ENCODE results near the gene MC5R.

GRCh38 chr18:13826209-13826608 is 2.3 kb downstream of the MC5R start:
- TF ChIP-seq PAX5 (IDR thresholded peaks at IDR 0.05; ENCODE audit: borderline replicate concordance, low read depth, low read length) (no peak), CREB1 (IDR thresholded peaks at IDR 0.05; ENCODE audit: low read depth) (no peak), EZH2 (IDR thresholded peaks at IDR 0.05; ENCODE audit: borderline replicate concordance, control insufficient read depth, low read depth, low read length) (no peak), MXI1 (IDR thresholded peaks at IDR 0.05; ENCODE audit: low read depth, low read length) (no peak), CTCF (IDR thresholded peaks at IDR 0.05 in 2 of 3, conservative IDR thresholded peaks at IDR 0.05 in 1 of 3; ENCODE audit: control insufficient read depth in 2 of 3, extremely low read depth in 1 of 3, insufficient read depth in 1 of 3, low read depth in 3 of 3, low read length in 3 of 3) (no peak), YY1 (IDR thresholded peaks at IDR 0.05; ENCODE audit: low read depth, low read length) (no peak), ETV6 (conservative IDR thresholded peaks at IDR 0.05 in 1 of 2, IDR thresholded peaks at IDR 0.05 in 1 of 2; ENCODE audit: borderline replicate concordance in 1 of 2, low read depth in 1 of 2) (no peak), POLR2AphosphoS5 (IDR thresholded peaks at IDR 0.05; ENCODE audit: low read length) (no peak), POLR2A (IDR thresholded peaks at IDR 0.05; ENCODE audit: low read depth, low read length) (no peak), CEBPB (IDR thresholded peaks at IDR 0.05; ENCODE audit: borderline replicate concordance in 1 of 2, low read depth in 2 of 2, low read length in 2 of 2) (no peak), E2F4 (IDR thresholded peaks at IDR 0.05; ENCODE audit: low read depth, low read length) (no peak), RAD21 (IDR thresholded peaks at IDR 0.05; ENCODE audit: insufficient read depth, low read depth, low read length) (no peak), SPI1 (IDR thresholded peaks at IDR 0.05; ENCODE audit: borderline replicate concordance, insufficient read depth, low read depth, low read length) (no peak), SREBF2 (IDR thresholded peaks at IDR 0.05; ENCODE audit: low read length) (no peak)

Data from GM12878 (cell line).